Esophagus muscularis mucosa (tissue), 4 donors: ENCODE measurements around the gene CLDN9.

Experiments used
- EP300 ChIP-seq: sonication (generic); formaldehyde crosslinking; IDR thresholded peaks from one replicate; pipeline ENCODE4 v1.6.1; 2017; ENCODE audit warnings: antibody characterized with exemption
- POLR2A ChIP-seq: fragments of 450-650 bp; IDR thresholded peaks from one replicate; pipeline ENCODE4 v1.6.1; 2017; ENCODE audit warnings: antibody characterized with exemption, moderate library complexity, mild to moderate bottlenecking, low read depth
- POLR2AphosphoS5 ChIP-seq, 2 donors: sonication (generic); formaldehyde crosslinking; IDR thresholded peaks; one replicate each; pipeline ENCODE4 v1.6.1; 2017; ENCODE audit warnings: antibody characterized with exemption in 2 of 2
- TF ChIP-seq, protein P1 (sequence below), 3 experiments: fragments of 200-600 bp in 2 of 3; fragments of 450-650 bp in 1 of 3; sonication (generic) in 2 of 3; IDR thresholded peaks; one replicate each; pipeline ENCODE4 v1.5.1; 2017 to 2019; ENCODE audit warnings: antibody characterized with exemption in 3 of 3, mild to moderate bottlenecking in 2 of 3, moderate library complexity in 1 of 3

DNA sequence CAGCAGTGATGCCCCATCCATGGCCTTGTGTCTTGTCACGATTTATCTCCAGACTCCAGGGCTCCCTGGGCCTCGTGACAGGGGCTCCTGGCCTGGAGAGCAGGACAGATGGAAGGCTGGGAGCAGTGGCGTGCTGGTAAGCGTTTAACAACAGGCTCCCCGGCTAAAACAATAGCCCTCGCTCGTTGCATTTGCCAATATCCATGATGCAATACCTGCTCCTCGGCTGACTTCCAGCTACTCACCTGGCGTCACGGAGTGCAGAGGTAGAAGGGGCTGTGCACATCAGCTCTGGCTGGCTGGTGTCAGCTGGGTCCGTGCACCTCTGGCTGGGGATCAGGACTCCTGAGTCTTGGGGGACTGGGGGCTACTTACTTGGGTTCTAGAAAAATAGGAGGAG, 25.5 kb downstream of the CLDN9 start:
- TF ChIP-seq POLR2A (no peak), POLR2AphosphoS5 (IDR thresholded peaks at IDR 0.05) (no peak), EP300 (no peak)
- TF ChIP-seq, protein P1, sequence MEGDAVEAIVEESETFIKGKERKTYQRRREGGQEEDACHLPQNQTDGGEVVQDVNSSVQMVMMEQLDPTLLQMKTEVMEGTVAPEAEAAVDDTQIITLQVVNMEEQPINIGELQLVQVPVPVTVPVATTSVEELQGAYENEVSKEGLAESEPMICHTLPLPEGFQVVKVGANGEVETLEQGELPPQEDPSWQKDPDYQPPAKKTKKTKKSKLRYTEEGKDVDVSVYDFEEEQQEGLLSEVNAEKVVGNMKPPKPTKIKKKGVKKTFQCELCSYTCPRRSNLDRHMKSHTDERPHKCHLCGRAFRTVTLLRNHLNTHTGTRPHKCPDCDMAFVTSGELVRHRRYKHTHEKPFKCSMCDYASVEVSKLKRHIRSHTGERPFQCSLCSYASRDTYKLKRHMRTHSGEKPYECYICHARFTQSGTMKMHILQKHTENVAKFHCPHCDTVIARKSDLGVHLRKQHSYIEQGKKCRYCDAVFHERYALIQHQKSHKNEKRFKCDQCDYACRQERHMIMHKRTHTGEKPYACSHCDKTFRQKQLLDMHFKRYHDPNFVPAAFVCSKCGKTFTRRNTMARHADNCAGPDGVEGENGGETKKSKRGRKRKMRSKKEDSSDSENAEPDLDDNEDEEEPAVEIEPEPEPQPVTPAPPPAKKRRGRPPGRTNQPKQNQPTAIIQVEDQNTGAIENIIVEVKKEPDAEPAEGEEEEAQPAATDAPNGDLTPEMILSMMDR (IDR thresholded peaks at IDR 0.05) = no peak
